K562 (cell line): Measurements from ENCODE around the gene SMAD3. TPM values are rescaled to one million over a fixed set of nuclear protein-coding genes. Genes with fewer than 3 reads are reported as not detected.

Experiments used
- ATAC-seq: fragments of 200-7000 bp; cut with Tn5 transposase; 3 replicates; pipeline ENCODE4 v1.9.1; 2020; ENCODE audit warnings: moderate library complexity
- BruUV-seq: library from RNA; stranded (reverse); fragments of 400-500 nt; replicated peaks from 2 replicates; lab custom pipeline; 2021; lab: Mats Ljungman, UMichigan
- CTCF ChIA-PET: fragments of 300-600 bp; formaldehyde crosslinking; extraction: SDS; loops from one replicate; lab custom pipeline; 2021; ENCODE audit warnings: low intra/inter-chr PET ratio; lab: Yijun Ruan, JAX
- POLR2A ChIA-PET: fragments of 300-600, 350-650 bp; sonication (Branson Sonifier 250); formaldehyde crosslinking; extraction: SDS; loops from one replicate; lab custom pipeline; 2021; ENCODE audit warnings: antibody characterized with exemption, inconsistent platforms; lab: Yijun Ruan, JAX
- DNase-seq, 4 experiments: peaks; one replicate each; pipeline versions ENCODE4 v3.0.0 to v3.0.0-alpha.2; 2011 to 2018; ENCODE audit warnings: low spot score in 3 of 4, mixed read lengths in 3 of 4; ENCODE audit errors: extremely low read depth in 1 of 4
- FAIRE-seq: peaks from 2 replicates; lab custom pipeline; 2011; peaks lifted over from hg19 to GRCh38; lab: Jason Lieb, UNC
- H2AFZ ChIP-seq: 2 replicates; pipeline ENCODE4 v1.6.0; 2011; ENCODE audit warnings: low read depth, low read length, control low read depth, inconsistent platforms
- H3K27ac ChIP-seq: fragments of 200-600 bp; 3 replicates; pipeline ENCODE4 v1.8.0; 2011; ENCODE audit warnings: low read depth, mild to moderate bottlenecking, control low read depth, inconsistent platforms, low read length, moderate library complexity, mixed read lengths; ENCODE audit errors: extremely low read depth
- H3K27me3 ChIP-seq, 2 experiments: fragments of 300-600 bp in 1 of 2; 2 replicates in 1 of 2; 3 replicates in 1 of 2; pipeline versions ENCODE4 v1.6.0 to v1.8.0; 2011; ENCODE audit warnings: inconsistent platforms in 2 of 2, low read length in 2 of 2, mild to moderate bottlenecking in 1 of 2, mixed read lengths in 1 of 2, moderate library complexity in 1 of 2; ENCODE audit not compliant: control insufficient read depth in 2 of 2, insufficient read depth in 2 of 2
- H3K36me3 ChIP-seq: fragments of 300-600 bp; 3 replicates; pipeline ENCODE4 v1.8.0; 2011; ENCODE audit warnings: mild to moderate bottlenecking, low read length, inconsistent platforms; ENCODE audit not compliant: control insufficient read depth, insufficient read depth
- H3K4me1 ChIP-seq, 2 experiments: fragments of 200-600 bp in 1 of 2; replicated peaks in 1 of 2; 2 replicates in 1 of 2; 3 replicates in 1 of 2; pipeline versions ENCODE4 v1.5.1 to v1.8.0; 2011; ENCODE audit warnings: inconsistent platforms in 2 of 2, low read length in 2 of 2, mild to moderate bottlenecking in 1 of 2, mixed read lengths in 1 of 2, moderate library complexity in 1 of 2; ENCODE audit not compliant: control insufficient read depth in 2 of 2, insufficient read depth in 2 of 2
- H3K4me2 ChIP-seq: 2 replicates; pipeline ENCODE4 v1.6.1; 2011; ENCODE audit warnings: low read length, control low read depth, inconsistent platforms, mixed read lengths; ENCODE audit not compliant: insufficient read depth
- H3K4me3 ChIP-seq: fragments of 200-600 bp; sonication (generic), shearing (Covaris generic); 2 replicates; pipeline ENCODE4 v1.5.1; 2016; ENCODE audit warnings: control low read depth, inconsistent platforms
- H3K79me2 ChIP-seq: fragments of 200-600 bp; 3 replicates; pipeline ENCODE4 v1.8.0; 2011; ENCODE audit warnings: low read length, inconsistent platforms; ENCODE audit not compliant: control insufficient read depth, insufficient read depth
- H3K9ac ChIP-seq, 2 experiments: 2 replicates each; pipeline versions ENCODE4 v1.6.0 to v1.6.1; 2011; ENCODE audit warnings: low read depth in 2 of 2, low read length in 2 of 2, control low read depth in 1 of 2, inconsistent platforms in 1 of 2, mild to moderate bottlenecking in 1 of 2, mixed read lengths in 1 of 2; ENCODE audit not compliant: insufficient read depth in 1 of 2
- H3K9me1 ChIP-seq: one replicate; pipeline ENCODE4 v1.6.0; 2011; ENCODE audit warnings: inconsistent platforms, mild to moderate bottlenecking, low read length, moderate library complexity; ENCODE audit not compliant: control insufficient read depth, insufficient read depth
- H3K9me3 ChIP-seq: replicated peaks from 2 replicates; pipeline ENCODE4 v1.5.1; 2011; ENCODE audit warnings: low read depth, low read length, inconsistent platforms; ENCODE audit not compliant: control insufficient read depth, insufficient read depth
- H4K20me1 ChIP-seq: replicated peaks from 2 replicates; pipeline ENCODE4 v1.6.1; 2011; ENCODE audit warnings: low read length, inconsistent platforms, mixed read lengths; ENCODE audit not compliant: control insufficient read depth, insufficient read depth
- FIP1L1 ChIP-seq: fragments of 200-400 bp; formaldehyde crosslinking; IDR thresholded peaks from 2 replicates; pipeline ENCODE4 v1.6.1; 2018; ENCODE audit warnings: mild to moderate bottlenecking, low read depth, low read length; ENCODE audit not compliant: poor library complexity, severe bottlenecking
- KAT7 ChIP-seq: sonication (generic); formaldehyde crosslinking; IDR thresholded peaks from 2 replicates; pipeline ENCODE4 v1.8.0; 2022; ENCODE audit warnings: missing genetic modification reagents, mild to moderate bottlenecking, borderline replicate concordance
- RBM25 ChIP-seq: fragments of 200-400 bp; formaldehyde crosslinking; IDR thresholded peaks from 2 replicates; pipeline ENCODE4 v1.6.1; 2018; ENCODE audit warnings: low read length, low read depth, moderate library complexity; ENCODE audit not compliant: severe bottlenecking
- XRCC5 ChIP-seq: fragments of 200-400 bp; formaldehyde crosslinking; IDR thresholded peaks from 2 replicates; pipeline ENCODE4 v1.6.1; 2017; ENCODE audit warnings: low read depth, mild to moderate bottlenecking, low read length
- ZNF408 ChIP-seq: fragments of 250-450 bp; sonication (Bioruptor Pico); IDR thresholded peaks from 2 replicates; pipeline ENCODE4 v1.4.0; 2020; ENCODE audit warnings: low read depth, mild to moderate bottlenecking, moderate library complexity
- ZNF41 ChIP-seq: fragments of 250-450 bp; sonication (Bioruptor Pico); conservative IDR thresholded peaks from 2 replicates; pipeline ENCODE4 v1.4.0; 2020; ENCODE audit warnings: mild to moderate bottlenecking
- ZNF644 ChIP-seq: fragments of 200-800 bp; sonication (Bioruptor generic); IDR thresholded peaks from 2 replicates; pipeline ENCODE4 v1.6.1; 2016; ENCODE audit warnings: low read depth, missing genetic modification characterization, missing compliant biosample characterization
- ZNF707 ChIP-seq: fragments of 250-450 bp; sonication (Bioruptor Pico); conservative IDR thresholded peaks from 2 replicates; pipeline ENCODE4 v1.8.0; 2022; ENCODE audit warnings: inconsistent platforms, mild to moderate bottlenecking, moderate library complexity
- WGBS: fragments of 100-300 bp; shearing (Covaris generic); methylation state at CpG from one replicate; pipeline ENCODE4 v1.1.6; 2016; ENCODE audit warnings: low coverage, mixed read lengths; ENCODE audit not compliant: insufficient coverage; ENCODE audit errors: missing lambda C conversion rate; 5-methylcytosine and 5-hydroxymethylcytosine counted together
- in situ Hi-C: fragments of 300-500 bp; cut with MboI; formaldehyde crosslinking; loops from 4 replicates; pipeline ENCODE4 v1.15.0; 2018; ENCODE audit warnings: inconsistent platforms, mixed read lengths
- intact Hi-C: fragments of 100-400 bp; cut with micrococcal nuclease; formaldehyde crosslinking; loops from 2 replicates; pipeline ENCODE4 v1.14.2; 2022
- polyA plus RNA-seq, 8 experiments: library from polyadenylated mRNA; depleted of rRNA in 4 of 8; stranded (reverse) in 5 of 8; unstranded in 3 of 8; fragments of >200 nt; fragmentation: Nextera tagmentation in 2 of 8; fragmentation: Illumina TruSeq in 1 of 8; extraction: Ambion mirVana in 2 of 8; extraction: Trizol in 1 of 8; gene quantifications; 2 replicates each; pipeline versions ENCODE4 v1.2.1 to v1.2.3, GENCODE V29; 2011 to 2014; ENCODE audit warnings: inconsistent platforms in 1 of 8, missing spikeins in 1 of 8
- total RNA-seq, 7 experiments: library from RNA; depleted of rRNA in 6 of 7; stranded (reverse); fragments of >200 nt in 6 of 7; fragmentation: Illumina TruSeq in 2 of 7; extraction: Trizol in 2 of 7; gene quantifications; 2 replicates each; pipeline versions ENCODE4 v1.2.1 to v1.2.3, GENCODE V29; 2011 to 2021; ENCODE audit warnings: low replicate concordance in 1 of 7
- TF ChIP-seq, protein P1 (sequence below), 2 experiments: fragments of 450-650 bp; conservative IDR thresholded peaks; 2 replicates each; pipeline ENCODE4 v1.6.1; 2017; ENCODE audit warnings: mild to moderate bottlenecking in 2 of 2, moderate library complexity in 2 of 2
- TF ChIP-seq, protein P2 (sequence below): sonication (generic); formaldehyde crosslinking; IDR thresholded peaks from 2 replicates; pipeline ENCODE4 v1.8.0; 2022; ENCODE audit warnings: mild to moderate bottlenecking, low read depth, missing genetic modification reagents
- TF ChIP-seq, protein P3 (sequence below): fragments of 250-450 bp; sonication (Bioruptor Pico); IDR thresholded peaks from 2 replicates; pipeline ENCODE4 v1.8.0; 2021; ENCODE audit warnings: borderline replicate concordance, mild to moderate bottlenecking, moderate library complexity; ENCODE audit not compliant: poor library complexity, severe bottlenecking
- TF ChIP-seq, protein P4 (sequence below): sonication (generic); formaldehyde crosslinking; IDR thresholded peaks from 2 replicates; pipeline ENCODE4 v1.8.1; 2022; ENCODE audit warnings: missing genetic modification reagents

Gene SMAD3
- total and polyA plus RNA-seq, 9 of the 15 experiments (the other 6 are each of a cell fraction or from before 2014, with no cell fraction given): 4.3 to 39.2 (median 11.1) TPM

DNA sequence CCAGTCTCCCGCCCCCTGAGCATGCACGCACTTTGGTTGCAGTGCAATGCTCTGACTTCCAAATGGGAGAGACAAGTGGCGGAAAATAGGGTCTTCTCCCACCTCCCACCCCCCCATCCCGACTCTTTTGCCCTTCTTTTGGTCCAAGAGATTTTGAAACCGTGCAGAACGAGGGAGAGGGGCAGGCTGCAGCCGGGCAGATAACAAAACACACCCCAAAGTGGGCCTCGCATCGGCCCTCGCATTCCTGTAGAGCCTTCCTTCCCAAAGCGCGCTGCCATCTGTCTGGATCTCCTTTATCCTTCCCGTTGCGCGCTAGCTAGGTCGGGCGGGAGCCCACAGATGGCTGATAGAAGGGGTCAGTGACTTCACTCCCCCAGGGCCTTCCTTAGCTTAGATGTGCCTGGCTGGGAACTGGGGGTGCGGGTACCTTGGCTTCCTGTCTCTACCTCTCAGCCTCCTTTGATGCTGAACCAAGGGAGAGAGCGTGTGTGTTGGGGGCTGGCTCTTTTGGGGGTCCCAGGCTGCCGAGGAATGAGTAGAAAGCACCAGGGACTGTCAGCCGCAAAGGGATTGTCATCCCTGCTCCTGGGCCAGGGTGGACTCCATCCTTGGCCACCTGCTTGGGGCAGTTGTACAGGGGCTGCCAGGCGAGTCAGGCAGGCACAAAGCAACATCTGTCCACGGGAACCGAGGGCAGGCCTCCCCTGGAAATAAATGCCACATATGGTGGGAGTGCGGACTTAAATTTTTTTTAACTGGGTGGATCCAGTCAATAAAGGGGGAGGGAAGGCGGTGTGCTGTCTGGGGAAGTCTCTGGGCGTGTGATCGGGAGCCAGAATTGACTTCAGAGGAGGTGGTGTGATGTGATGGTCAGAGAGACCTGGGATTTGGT lies 1.8 kb downstream of the SMAD3 start (continued):
- TF ChIP-seq, protein P1, sequence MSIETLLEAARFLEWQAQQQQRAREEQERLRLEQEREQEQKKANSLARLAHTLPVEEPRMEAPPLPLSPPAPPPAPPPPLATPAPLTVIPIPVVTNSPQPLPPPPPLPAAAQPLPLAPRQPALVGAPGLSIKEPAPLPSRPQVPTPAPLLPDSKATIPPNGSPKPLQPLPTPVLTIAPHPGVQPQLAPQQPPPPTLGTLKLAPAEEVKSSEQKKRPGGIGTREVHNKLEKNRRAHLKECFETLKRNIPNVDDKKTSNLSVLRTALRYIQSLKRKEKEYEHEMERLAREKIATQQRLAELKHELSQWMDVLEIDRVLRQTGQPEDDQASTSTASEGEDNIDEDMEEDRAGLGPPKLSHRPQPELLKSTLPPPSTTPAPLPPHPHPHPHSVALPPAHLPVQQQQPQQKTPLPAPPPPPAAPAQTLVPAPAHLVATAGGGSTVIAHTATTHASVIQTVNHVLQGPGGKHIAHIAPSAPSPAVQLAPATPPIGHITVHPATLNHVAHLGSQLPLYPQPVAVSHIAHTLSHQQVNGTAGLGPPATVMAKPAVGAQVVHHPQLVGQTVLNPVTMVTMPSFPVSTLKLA (conservative IDR thresholded peaks at IDR 0.05): no peak
- TF ChIP-seq ZNF41: no peak
- TF ChIP-seq, protein P2, sequence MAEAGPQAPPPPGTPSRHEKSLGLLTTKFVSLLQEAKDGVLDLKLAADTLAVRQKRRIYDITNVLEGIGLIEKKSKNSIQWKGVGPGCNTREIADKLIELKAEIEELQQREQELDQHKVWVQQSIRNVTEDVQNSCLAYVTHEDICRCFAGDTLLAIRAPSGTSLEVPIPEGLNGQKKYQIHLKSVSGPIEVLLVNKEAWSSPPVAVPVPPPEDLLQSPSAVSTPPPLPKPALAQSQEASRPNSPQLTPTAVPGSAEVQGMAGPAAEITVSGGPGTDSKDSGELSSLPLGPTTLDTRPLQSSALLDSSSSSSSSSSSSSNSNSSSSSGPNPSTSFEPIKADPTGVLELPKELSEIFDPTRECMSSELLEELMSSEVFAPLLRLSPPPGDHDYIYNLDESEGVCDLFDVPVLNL (CRISPR knock-in tag): no peak

DNA sequence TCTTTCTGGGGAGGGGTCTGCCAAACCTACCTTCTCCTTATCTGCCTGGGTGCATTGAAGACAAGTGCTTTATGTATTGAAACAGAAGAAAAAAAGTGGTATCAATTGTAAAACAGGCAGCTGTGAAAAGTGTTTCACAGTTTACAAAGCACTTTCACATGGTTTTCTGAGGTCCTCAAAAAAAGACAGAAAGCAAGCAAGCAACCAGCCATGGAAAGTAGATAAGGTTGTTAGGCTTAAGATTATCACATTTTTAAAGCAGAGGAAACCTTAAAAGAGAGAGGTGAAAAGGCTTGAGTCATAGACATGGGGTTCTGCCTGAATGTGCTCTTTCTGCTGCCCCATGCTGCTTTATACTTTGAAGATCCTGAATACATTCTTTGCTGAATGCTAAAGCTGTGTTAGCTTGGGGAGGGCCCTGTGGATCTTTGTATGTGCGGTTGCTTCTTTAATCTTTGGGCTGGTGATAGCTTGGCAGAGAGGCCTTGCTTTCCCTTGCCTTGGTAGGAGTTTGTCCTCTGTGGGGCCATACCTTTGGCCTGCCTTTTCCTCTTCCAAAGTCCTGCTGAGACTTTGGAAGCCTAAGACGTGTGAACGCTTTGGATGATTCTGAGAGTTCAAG lies 2.6 kb downstream of the SMAD3 start:
- Histone ChIP-seq H3K36me3 (peaks cover 27% of the 10 kb centered on the region), H3K9me1 (no peaks in the 10 kb centered on the region), H3K9ac (peak overlapping the region; percentile 64 to 94; a peak in 3 of 4 replicates), H3K9me3 (no peaks in the 10 kb centered on the region), H3K27me3 (no peaks in the 10 kb centered on the region), H3K27ac (peak overlapping the region; percentile 79), H3K4me3 (peak overlapping the region; percentile 79), H3K79me2 (peaks cover 65% of the 10 kb centered on the region), H3K4me2 (peak overlapping the region; percentile 83), H4K20me1 (no peaks in the 10 kb centered on the region), H2AFZ (no peak overlapping the region), H3K4me1 (peaks cover 37 to 55% of the 10 kb centered on the region in 2 experiments)
- DNase-seq (peak in 2 of 4 experiments; percentile 45 to 66), FAIRE-seq (peak; percentile 86), ATAC-seq (peak; percentile 2)
- intact Hi-C loops (loop anchor here (2.0 to 10.0 kb wide), 3 partner anchors 23 to 184 kb away; partner anchors contain the start of genes AAGAB and IQCH), in situ Hi-C loops (no loop called here)
- BruUV-seq: TSS peak; percentile 31
- ChIA-PET POLR2A (interaction anchor here (1.0 to 5.6 kb wide), 5 partner anchors 8 to 15 kb away, joined by 3 to 40 read pairs (median 7); no protein-coding TSS in a partner anchor), CTCF (no interaction called here)
- 0% methylated on average over 3 of the region's 3 CpGs for WGBS
- TF ChIP-seq KAT7 (CRISPR knock-in tag): no peak
- no peak for TF ChIP-seq ZNF408 (CRISPR knock-in tag)
- TF ChIP-seq RBM25: no peak
- TF ChIP-seq ZNF644 (tag): no peak
- no peak for TF ChIP-seq ZNF707
- TF ChIP-seq FIP1L1: no peak
- TF ChIP-seq XRCC5: no peak
- TF ChIP-seq, protein P3, sequence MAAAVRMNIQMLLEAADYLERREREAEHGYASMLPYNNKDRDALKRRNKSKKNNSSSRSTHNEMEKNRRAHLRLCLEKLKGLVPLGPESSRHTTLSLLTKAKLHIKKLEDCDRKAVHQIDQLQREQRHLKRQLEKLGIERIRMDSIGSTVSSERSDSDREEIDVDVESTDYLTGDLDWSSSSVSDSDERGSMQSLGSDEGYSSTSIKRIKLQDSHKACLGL (CRISPR knock-in tag): no peak
- TF ChIP-seq, protein P4, sequence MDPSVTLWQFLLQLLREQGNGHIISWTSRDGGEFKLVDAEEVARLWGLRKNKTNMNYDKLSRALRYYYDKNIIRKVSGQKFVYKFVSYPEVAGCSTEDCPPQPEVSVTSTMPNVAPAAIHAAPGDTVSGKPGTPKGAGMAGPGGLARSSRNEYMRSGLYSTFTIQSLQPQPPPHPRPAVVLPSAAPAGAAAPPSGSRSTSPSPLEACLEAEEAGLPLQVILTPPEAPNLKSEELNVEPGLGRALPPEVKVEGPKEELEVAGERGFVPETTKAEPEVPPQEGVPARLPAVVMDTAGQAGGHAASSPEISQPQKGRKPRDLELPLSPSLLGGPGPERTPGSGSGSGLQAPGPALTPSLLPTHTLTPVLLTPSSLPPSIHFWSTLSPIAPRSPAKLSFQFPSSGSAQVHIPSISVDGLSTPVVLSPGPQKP (CRISPR knock-in tag): no peak
